GM20000 (cell line): Measurements from ENCODE around the gene TPH2.

Experiments used
- DNase-seq: peaks from one replicate; pipeline ENCODE4 v3.0.0; 2012; ENCODE audit warnings: low spot score
- TF ChIP-seq, protein P1 (sequence below): IDR thresholded peaks from 2 replicates; pipeline ENCODE4 v1.5.1; 2012; ENCODE audit warnings: mild to moderate bottlenecking, control low read depth; ENCODE audit errors: extremely low read depth, missing control alignments

The TPH2 gene

DNA sequence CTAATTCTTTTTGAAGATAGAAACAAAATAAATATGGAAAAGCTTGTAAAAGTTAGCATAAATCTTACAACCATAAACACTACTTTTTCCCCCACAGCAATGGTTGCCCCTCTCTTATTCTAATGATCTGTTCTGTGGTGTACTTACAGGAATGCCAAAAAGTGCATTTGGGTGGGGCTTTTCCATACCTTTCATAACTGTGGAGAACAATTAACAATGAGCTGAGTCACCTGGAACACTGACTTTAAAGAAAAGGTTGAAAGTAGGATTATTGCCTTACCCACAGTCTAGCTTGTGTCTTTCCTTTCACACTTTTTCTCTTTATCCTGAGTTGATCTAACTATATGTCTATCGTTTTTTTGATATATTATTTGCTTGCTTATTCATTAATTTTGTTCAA, 86.9 kb downstream of the TPH2 start:
- TF ChIP-seq, protein P1, sequence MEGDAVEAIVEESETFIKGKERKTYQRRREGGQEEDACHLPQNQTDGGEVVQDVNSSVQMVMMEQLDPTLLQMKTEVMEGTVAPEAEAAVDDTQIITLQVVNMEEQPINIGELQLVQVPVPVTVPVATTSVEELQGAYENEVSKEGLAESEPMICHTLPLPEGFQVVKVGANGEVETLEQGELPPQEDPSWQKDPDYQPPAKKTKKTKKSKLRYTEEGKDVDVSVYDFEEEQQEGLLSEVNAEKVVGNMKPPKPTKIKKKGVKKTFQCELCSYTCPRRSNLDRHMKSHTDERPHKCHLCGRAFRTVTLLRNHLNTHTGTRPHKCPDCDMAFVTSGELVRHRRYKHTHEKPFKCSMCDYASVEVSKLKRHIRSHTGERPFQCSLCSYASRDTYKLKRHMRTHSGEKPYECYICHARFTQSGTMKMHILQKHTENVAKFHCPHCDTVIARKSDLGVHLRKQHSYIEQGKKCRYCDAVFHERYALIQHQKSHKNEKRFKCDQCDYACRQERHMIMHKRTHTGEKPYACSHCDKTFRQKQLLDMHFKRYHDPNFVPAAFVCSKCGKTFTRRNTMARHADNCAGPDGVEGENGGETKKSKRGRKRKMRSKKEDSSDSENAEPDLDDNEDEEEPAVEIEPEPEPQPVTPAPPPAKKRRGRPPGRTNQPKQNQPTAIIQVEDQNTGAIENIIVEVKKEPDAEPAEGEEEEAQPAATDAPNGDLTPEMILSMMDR: no peak
- DNase-seq: no peak

DNA sequence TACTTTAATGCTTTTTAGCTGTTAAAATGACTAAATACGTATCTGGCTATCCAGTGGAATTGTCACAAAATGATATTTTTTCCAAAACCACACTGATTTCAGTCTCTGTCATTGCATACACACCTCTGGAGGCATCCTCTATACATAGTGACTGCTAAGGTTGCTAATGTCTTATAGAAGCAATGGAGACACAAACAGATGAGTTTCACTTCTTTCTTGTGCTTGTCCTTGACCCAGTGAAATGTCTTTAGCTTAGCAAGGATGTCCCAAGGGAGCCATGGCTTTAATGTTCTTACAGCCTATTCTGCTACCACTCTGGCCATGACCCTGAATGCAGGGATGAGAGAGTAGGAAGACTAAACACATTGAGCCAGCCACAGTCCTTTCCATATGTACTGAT, 90.3 kb downstream of the TPH2 start:
- no peak for DNase-seq

DNA sequence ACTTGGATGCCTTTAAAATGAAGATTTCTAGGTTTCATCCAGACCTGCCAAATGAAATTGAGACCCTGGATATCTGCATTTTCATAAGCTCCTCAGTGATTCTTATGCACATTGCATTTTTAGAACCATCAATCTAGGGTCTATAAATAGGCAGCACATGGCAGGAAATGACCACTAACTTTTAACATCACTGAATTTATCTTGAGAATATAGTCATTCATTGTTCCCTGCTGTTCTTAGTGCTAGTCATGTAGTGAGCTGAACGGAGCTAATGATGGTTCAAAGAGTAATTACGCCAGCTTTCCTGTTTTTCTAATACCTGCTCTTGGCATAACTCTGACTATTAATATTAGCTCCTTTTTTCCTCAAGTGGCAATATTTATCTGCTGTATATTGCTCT, 91.6 kb downstream of the TPH2 start:
- TF ChIP-seq, protein P1: no peak

More for the DNA sequence above, 90.3 kb downstream of the TPH2 start:
- TF ChIP-seq, protein P1: no peak

DNA sequence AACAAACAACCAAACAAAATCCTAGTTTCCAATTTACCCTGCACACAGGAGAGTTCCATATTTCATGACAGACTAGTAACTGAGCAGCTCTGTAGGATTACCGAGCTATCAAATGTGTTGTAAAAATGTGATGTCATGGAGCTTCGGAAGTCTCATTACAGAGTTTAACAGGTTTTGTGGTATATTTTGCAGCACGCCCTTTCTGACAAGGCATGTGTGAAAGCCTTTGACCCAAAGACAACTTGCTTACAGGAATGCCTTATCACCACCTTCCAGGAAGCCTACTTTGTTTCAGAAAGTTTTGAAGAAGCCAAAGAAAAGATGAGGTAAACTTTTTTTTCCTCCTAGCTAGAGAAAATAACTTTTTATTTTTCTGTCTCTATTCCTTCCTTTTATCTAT, 92.4 kb downstream of the TPH2 start:
- TF ChIP-seq, protein P1: no peak
- DNase-seq: no peak

More for the DNA sequence above, 91.6 kb downstream of the TPH2 start:
- DNase-seq: no peak

DNA sequence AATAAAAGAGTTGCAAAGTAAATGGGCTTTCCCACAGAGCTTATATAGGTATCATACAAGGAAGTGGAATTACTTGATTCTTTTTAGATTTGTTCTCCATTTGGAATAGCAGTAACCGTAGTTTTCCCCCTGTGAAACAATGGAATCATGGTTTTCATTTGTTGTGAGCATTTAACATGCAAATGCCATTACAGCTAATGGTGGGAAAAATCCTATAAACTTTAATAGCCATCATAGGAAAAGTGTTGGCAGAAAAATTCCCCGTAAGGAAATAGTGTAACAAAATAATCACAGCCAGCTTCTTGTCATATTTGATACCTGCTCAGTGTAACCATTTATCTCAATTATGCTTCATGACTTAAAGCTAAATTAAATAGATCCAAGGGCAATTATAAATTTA, 95.3 kb downstream of the TPH2 start:
- TF ChIP-seq, protein P1: no peak
- DNase-seq: no peak

DNA sequence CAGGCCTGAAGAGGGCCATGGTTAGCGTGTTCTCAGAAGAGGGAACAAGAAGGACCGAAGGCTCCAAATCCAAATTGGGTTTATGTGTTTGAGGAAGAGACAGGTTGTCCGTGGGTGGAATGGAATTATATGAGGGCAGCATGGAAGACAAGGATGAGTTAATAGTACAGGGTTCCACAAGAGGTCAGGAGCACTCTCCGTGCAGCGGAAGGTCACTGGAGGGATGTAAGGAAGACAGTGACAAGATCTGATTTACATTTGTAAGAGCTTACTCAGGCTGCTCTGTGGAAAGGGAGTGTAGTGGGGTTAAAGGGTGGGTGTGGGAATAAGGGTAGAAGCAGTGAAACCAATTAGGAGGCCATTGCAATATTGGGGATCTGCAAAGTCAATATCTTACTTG, 97.0 kb downstream of the TPH2 start:
- TF ChIP-seq, protein P1: no peak
- DNase-seq: no peak

DNA sequence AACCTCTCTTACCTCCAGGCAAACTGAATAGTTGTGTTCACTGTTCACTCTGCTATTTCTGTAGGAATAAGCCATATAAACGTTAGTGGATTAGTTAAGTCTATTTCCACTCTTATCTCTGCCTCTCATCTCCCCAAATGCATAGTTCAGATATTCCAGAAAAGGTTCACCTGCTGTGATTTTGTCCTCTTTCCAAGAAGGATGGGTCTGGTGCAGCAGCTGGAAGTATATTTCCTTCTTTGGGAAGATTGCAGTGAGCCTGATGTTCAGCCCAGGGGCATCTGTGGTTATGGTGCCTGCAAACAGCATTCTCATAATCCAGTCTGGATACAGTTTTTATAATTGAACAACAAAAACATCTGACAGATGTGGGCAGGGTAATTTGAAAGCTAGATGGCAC, 97.7 kb downstream of the TPH2 start:
- TF ChIP-seq, protein P1: no peak
- DNase-seq: no peak
